Left lung (tissue), 10 donors: ENCODE results near the gene NAIF1. TPM values are rescaled to one million over a fixed set of nuclear protein-coding genes. Genes with fewer than 3 reads are reported as not detected.
A peak's percentile ranks its signal among the peaks of the same experiment; 100 is the strongest.

ENCODE experiments used
- ATAC-seq: fragments of 200-7000 bp; cut with Tn5 transposase; one replicate; pipeline ENCODE4 v1.9.1; 2020; ENCODE audit warnings: moderate library complexity
- DNase-seq, 4 donors: peaks; one replicate each; pipeline ENCODE4 v3.0.0-alpha.2; 2013 to 2020
- H3K27ac ChIP-seq, 2 donors: fragments of 200-600 bp; sonication (generic) in 1 of 2; one replicate each; pipeline versions ENCODE4 v1.5.0 to v1.8.0; 2020 to 2021
- H3K27me3 ChIP-seq, 2 donors: fragments of 200-600 bp; sonication (generic) in 1 of 2; one replicate each; pipeline versions ENCODE4 v1.5.0 to v1.8.0; 2020 to 2021
- H3K36me3 ChIP-seq, 2 donors: fragments of 200-600 bp; sonication (generic) in 1 of 2; one replicate each; pipeline versions ENCODE4 v1.5.0 to v1.8.0; 2020 to 2021
- H3K4me1 ChIP-seq, 2 donors: fragments of 200-600 bp; one replicate each; pipeline ENCODE4 v1.8.0; 2021
- H3K4me3 ChIP-seq, 2 donors: fragments of 200-600 bp; sonication (generic) in 1 of 2; one replicate each; pipeline versions ENCODE4 v1.5.0 to v1.8.0; 2020 to 2021; ENCODE audit warnings: mild to moderate bottlenecking in 1 of 2
- H3K9me3 ChIP-seq, 2 donors: fragments of 200-600 bp; sonication (generic) in 1 of 2; one replicate each; pipeline versions ENCODE4 v1.5.0 to v1.8.0; 2020 to 2021
- CTCF ChIP-seq, 2 donors: fragments of 200-600 bp; sonication (generic) in 1 of 2; IDR thresholded peaks; one replicate each; pipeline versions ENCODE4 v1.5.0 to v1.8.0; 2021; ENCODE audit warnings: antibody characterized with exemption in 2 of 2
- intact Hi-C, 2 donors: fragments of 100-400 bp; cut with DNase I; formaldehyde crosslinking; loops; one replicate each; pipeline versions ENCODE4 v1.11.2 to v1.14.2; 2022
- polyA plus RNA-seq, 6 donors: library from polyadenylated mRNA; unstranded; fragments of 120-200 nt; gene quantifications; one replicate each; pipeline ENCODE4 v1.2.1, GENCODE V29; 2013; ENCODE audit not compliant: insufficient read length in 6 of 6
- total RNA-seq, 2 donors: library from RNA; stranded (reverse); fragmentation: NEBNext Ultra II Directional; extraction: Animal tissue kit (Norgen Biotek cat#: 25700); gene quantifications; one replicate each; pipeline ENCODE4 v1.2.1, GENCODE V29; 2021
- donor health status: DM: no; HTN: yes; CAD: no.
- donor health status: DM: no; HTN: no; CAD: no.

NAIF1 gene
- total and polyA plus RNA-seq, 8 donors: 7.7 to 11.5 (median 9.4) TPM

- DNase-seq (peak; percentile 76 to 96 (median 92)), ATAC-seq (peak; percentile 78)
- Histone ChIP-seq H3K27ac (peak overlapping the region; percentile 91 to 93), H3K27me3 (no peaks in the 10 kb centered on the region), H3K9me3 (no peaks in the 10 kb centered on the region), H3K4me1 (peaks cover 52 to 97% of the 10 kb centered on the region in 2 donors), H3K36me3 (peaks cover 0 to 33% of the 10 kb centered on the region in 2 donors), H3K4me3 (peak overlapping the region; percentile 30 to 59)
- intact Hi-C loops: no loop called here
- no peak for TF ChIP-seq CTCF (IDR thresholded peaks at IDR 0.05)
Observed at GRCh38 chr9:128098297-128099230, 31.4 kb upstream of the NAIF1 start.

GRCh38 chr9:128097543-128098296 lies 30.6 kb upstream of the NAIF1 start:
- peak overlapping the region; percentile 91 to 93 for H3K27ac ChIP-seq
- peak in 1 of 4 donors; percentile 70 for DNase-seq
- peak overlapping the region in 1 of 2 donors; percentile 59 for H3K4me3 ChIP-seq
- ATAC-seq: no peak
- no peaks in the 10 kb centered on the region for H3K27me3 ChIP-seq
- no peaks in the 10 kb centered on the region for H3K9me3 ChIP-seq
- peaks cover 59 to 97% of the 10 kb centered on the region in 2 donors for H3K4me1 ChIP-seq
- no peak for TF ChIP-seq CTCF (IDR thresholded peaks at IDR 0.05)
- H3K36me3 ChIP-seq: peaks cover 0 to 25% of the 10 kb centered on the region in 2 donors
- intact Hi-C loops: no loop called here

- no peak for TF ChIP-seq CTCF (IDR thresholded peaks at IDR 0.05)
Observed at GRCh38 chr9:128096616-128097536, 29.8 kb upstream of the NAIF1 start.

GRCh38 chr9:128094950-128095544 lies 27.9 kb upstream of the NAIF1 start:
- Histone ChIP-seq H3K36me3 (no peaks in the 10 kb centered on the region), H3K27ac (peak overlapping the region; percentile 93 to 95), H3K4me3 (no peak overlapping the region), H3K9me3 (no peaks in the 10 kb centered on the region), H3K27me3 (no peaks in the 10 kb centered on the region), H3K4me1 (peaks cover 57 to 94% of the 10 kb centered on the region in 2 donors)
- no peak for DNase-seq
- intact Hi-C loops: no loop called here
- TF ChIP-seq CTCF (IDR thresholded peaks at IDR 0.05): no peak
- ATAC-seq: no peak

More at GRCh38 chr9:128096616-128097536, 29.8 kb upstream of the NAIF1 start:
- DNase-seq: peak in 1 of 4 donors; percentile 22
- intact Hi-C loops: no loop called here
- no peaks in the 10 kb centered on the region for H3K27me3 ChIP-seq
- no peak overlapping the region for H3K4me3 ChIP-seq
- H3K9me3 ChIP-seq: no peaks in the 10 kb centered on the region
- no peak for ATAC-seq
- peaks cover 0 to 16% of the 10 kb centered on the region in 2 donors for H3K36me3 ChIP-seq
- peaks cover 64 to 97% of the 10 kb centered on the region in 2 donors for H3K4me1 ChIP-seq
- peak overlapping the region; percentile 91 to 93 for H3K27ac ChIP-seq
